Neutrophil (primary cell): ENCODE results near the gene C5AR1.

ENCODE experiments used
- H3K27ac ChIP-seq: fragments of 200-600 bp; sonication (generic); 2 replicates; pipeline ENCODE4 v1.5.1; 2016; ENCODE audit warnings: mild to moderate bottlenecking, moderate library complexity
- H3K27me3 ChIP-seq: fragments of 200-600 bp; sonication (generic); 2 replicates; pipeline ENCODE4 v1.6.0; 2016; ENCODE audit warnings: mild to moderate bottlenecking
- H3K36me3 ChIP-seq: fragments of 200-600 bp; sonication (generic); 2 replicates; pipeline ENCODE4 v1.5.1; 2017
- H3K4me1 ChIP-seq, 2 experiments: fragments of 200-600 bp in 1 of 2; sonication (generic) in 1 of 2; 1 replicate in 1 of 2; 2 replicates in 1 of 2; pipeline versions ENCODE4 v1.5.1 to v1.6.1; 2013 to 2016; ENCODE audit warnings: low read depth in 1 of 2, low read length in 1 of 2, mild to moderate bottlenecking in 1 of 2, moderate library complexity in 1 of 2; ENCODE audit not compliant: control insufficient read depth in 1 of 2, insufficient read depth in 1 of 2
- H3K4me3 ChIP-seq, 2 experiments: fragments of 200-600 bp in 1 of 2; sonication (generic) in 1 of 2; 1 replicate in 1 of 2; 2 replicates in 1 of 2; pipeline ENCODE4 v1.5.1; 2013 to 2016; ENCODE audit warnings: low read depth in 1 of 2, low read length in 1 of 2, mild to moderate bottlenecking in 1 of 2, moderate library complexity in 1 of 2
- H3K9me3 ChIP-seq: fragments of 200-600 bp; sonication (generic); 2 replicates; pipeline ENCODE4 v1.5.1; 2016
- CTCF ChIP-seq: fragments of 200-600 bp; sonication (generic); IDR thresholded peaks from 2 replicates; pipeline ENCODE4 v1.5.1; 2016; ENCODE audit warnings: antibody characterized with exemption

The C5AR1 gene

GRCh38 chr19:47267350-47267759 is 42.3 kb upstream of the C5AR1 start:
- Histone ChIP-seq H3K4me1 (peaks cover 10 to 13% of the 10 kb centered on the region in 2 experiments), H3K27me3 (no peaks in the 10 kb centered on the region), H3K9me3 (no peaks in the 10 kb centered on the region), H3K4me3 (no peak overlapping the region), H3K36me3 (peaks cover 91% of the 10 kb centered on the region), H3K27ac (no peak overlapping the region)
- no peak for TF ChIP-seq CTCF

DNA sequence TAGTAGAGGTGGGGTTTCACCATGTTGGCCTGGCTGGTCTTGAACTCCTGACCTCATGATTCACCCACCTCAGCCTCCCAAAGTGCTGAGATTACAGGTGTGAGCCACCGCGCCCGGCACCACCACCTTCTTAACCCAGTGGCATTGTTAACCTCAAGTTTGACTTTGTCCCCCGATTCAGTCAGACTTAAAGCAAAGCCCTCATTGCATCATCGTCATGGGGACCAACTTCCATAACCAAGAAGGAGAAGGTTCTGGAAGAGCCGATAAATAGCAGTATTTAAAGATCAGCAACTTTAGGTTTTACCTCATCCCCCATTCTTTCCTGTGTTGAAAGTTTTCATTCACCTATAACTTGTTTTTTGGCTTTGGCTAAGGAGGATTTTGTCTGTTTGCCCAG is 41.6 kb upstream of the C5AR1 start:
- Histone ChIP-seq H3K36me3 (peaks cover 84% of the 10 kb centered on the region), H3K9me3 (no peaks in the 10 kb centered on the region), H3K4me3 (no peak overlapping the region), H3K27ac (no peak overlapping the region), H3K4me1 (peaks cover 14% of the 10 kb centered on the region in 2 experiments), H3K27me3 (no peaks in the 10 kb centered on the region)
- no peak for TF ChIP-seq CTCF

DNA sequence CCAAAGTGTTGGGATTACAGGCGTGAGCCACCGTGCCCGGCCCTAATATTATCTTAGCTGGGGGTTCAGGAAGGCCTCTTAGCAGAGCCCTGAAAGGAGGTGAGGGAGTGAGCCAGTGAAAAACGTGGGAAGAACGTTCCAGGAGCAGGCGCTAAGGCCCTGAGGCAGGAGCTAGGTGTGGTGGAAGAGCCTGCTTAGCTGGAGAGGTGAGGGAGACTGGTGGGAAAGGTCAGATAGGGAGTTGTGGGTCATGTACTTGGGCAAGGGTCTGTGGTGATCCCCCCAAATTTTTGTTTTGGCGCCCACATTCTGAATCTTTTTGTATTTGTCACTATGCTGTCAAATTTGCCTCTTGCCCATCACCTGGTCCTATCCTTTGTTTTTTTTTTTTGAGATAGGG is 40.1 kb upstream of the C5AR1 start:
- Histone ChIP-seq H3K27ac (no peak overlapping the region), H3K4me3 (no peak overlapping the region), H3K4me1 (peaks cover 23 to 28% of the 10 kb centered on the region in 2 experiments), H3K27me3 (no peaks in the 10 kb centered on the region), H3K9me3 (no peaks in the 10 kb centered on the region), H3K36me3 (peaks cover 71% of the 10 kb centered on the region)
- TF ChIP-seq CTCF, result no peak

- Histone ChIP-seq H3K4me1 (peaks cover 29 to 33% of the 10 kb centered on the region in 2 experiments), H3K27me3 (peaks cover 2% of the 10 kb centered on the region), H3K9me3 (no peaks in the 10 kb centered on the region), H3K4me3 (no peak overlapping the region), H3K27ac (no peak overlapping the region), H3K36me3 (peaks cover 63% of the 10 kb centered on the region)
- no peak for TF ChIP-seq CTCF
Observed at GRCh38 chr19:47270408-47270807, 39.3 kb upstream of the C5AR1 start.

- Histone ChIP-seq H3K27ac (peak overlapping the region; percentile 97), H3K4me3 (no peak overlapping the region), H3K9me3 (no peaks in the 10 kb centered on the region), H3K4me1 (peaks cover 34 to 41% of the 10 kb centered on the region in 2 experiments), H3K27me3 (peaks cover 5% of the 10 kb centered on the region), H3K36me3 (peaks cover 47% of the 10 kb centered on the region)
- no peak for TF ChIP-seq CTCF
Observed at GRCh38 chr19:47271949-47272348, 37.7 kb upstream of the C5AR1 start.
